Adipocyte (in vitro differentiated cells): ENCODE measurements around the gene PDCD1LG2.

Experiments used
- DNase-seq: peaks from one replicate; pipeline ENCODE4 v3.0.0-alpha.2; 2015; ENCODE audit warnings: low read depth
- H3K27me3 ChIP-seq: replicated peaks from 2 replicates; pipeline ENCODE4 v1.7.0; 2013; ENCODE audit warnings: mild to moderate bottlenecking, low read length, moderate library complexity; ENCODE audit not compliant: control insufficient read depth, insufficient read depth
- H3K36me3 ChIP-seq: 2 replicates; pipeline ENCODE4 v1.7.0; 2013; ENCODE audit warnings: low read length, mild to moderate bottlenecking, moderate library complexity; ENCODE audit not compliant: control insufficient read depth, insufficient read depth, severe bottlenecking
- H3K4me1 ChIP-seq: 2 replicates; pipeline ENCODE4 v1.7.0; 2013; ENCODE audit warnings: mild to moderate bottlenecking, low read length, moderate library complexity; ENCODE audit not compliant: control insufficient read depth, insufficient read depth
- H3K4me3 ChIP-seq: 2 replicates; pipeline ENCODE4 v1.7.0; 2013; ENCODE audit warnings: mild to moderate bottlenecking, low read length, moderate library complexity
- H3K9ac ChIP-seq: 2 replicates; pipeline ENCODE4 v1.7.0; 2013; ENCODE audit warnings: mild to moderate bottlenecking, low read length, moderate library complexity
- H3K9me3 ChIP-seq: 2 replicates; pipeline ENCODE4 v1.7.0; 2013; ENCODE audit warnings: mild to moderate bottlenecking, low read length, moderate library complexity; ENCODE audit not compliant: control insufficient read depth

The PDCD1LG2 gene

DNA sequence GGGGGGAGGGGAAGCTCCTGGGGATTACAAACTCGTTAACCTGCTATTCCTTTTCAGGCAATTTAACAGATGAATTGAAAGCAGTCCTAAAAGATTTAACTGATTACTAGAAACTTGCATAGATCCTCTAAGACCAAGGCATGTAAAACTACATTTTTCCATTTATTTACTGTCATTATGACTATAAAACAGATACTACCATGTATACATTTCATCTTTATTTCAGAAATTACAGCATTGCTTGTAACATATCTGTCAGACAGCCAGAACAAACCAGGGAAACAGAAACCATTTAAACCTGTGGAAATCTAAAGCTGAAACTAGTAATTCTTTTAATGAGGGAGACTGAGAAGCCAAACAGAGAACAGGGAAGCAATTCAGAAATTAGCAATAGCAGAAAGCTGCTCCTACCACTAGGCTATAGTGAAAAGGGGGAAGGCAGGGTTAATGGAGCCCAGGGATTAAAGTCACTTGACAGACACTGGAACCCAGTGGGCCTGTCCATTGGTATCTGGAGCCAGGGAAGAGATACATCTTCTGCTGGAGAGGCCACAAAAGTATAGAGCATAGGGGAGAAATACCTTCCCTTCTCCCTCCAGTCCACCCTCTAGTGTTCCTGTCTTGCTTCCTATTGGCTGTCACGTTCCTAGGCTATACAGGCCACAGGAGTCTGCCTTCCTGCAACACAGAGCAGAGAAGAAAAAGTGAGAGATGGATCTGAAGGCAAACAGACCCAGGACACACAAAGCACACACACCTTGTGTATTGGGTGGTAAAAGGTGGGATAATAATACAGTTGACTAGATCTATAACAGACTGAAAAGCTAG lies 33.8 kb downstream of the PDCD1LG2 start:
- no peak overlapping the region for H3K4me3 ChIP-seq
- DNase-seq = no peak
- H3K9me3 ChIP-seq = no peaks in the 10 kb centered on the region
- H3K36me3 ChIP-seq = no peaks in the 10 kb centered on the region
- no peaks in the 10 kb centered on the region for H3K27me3 ChIP-seq
- H3K4me1 ChIP-seq = no peaks in the 10 kb centered on the region
- H3K9ac ChIP-seq = no peak overlapping the region

DNA sequence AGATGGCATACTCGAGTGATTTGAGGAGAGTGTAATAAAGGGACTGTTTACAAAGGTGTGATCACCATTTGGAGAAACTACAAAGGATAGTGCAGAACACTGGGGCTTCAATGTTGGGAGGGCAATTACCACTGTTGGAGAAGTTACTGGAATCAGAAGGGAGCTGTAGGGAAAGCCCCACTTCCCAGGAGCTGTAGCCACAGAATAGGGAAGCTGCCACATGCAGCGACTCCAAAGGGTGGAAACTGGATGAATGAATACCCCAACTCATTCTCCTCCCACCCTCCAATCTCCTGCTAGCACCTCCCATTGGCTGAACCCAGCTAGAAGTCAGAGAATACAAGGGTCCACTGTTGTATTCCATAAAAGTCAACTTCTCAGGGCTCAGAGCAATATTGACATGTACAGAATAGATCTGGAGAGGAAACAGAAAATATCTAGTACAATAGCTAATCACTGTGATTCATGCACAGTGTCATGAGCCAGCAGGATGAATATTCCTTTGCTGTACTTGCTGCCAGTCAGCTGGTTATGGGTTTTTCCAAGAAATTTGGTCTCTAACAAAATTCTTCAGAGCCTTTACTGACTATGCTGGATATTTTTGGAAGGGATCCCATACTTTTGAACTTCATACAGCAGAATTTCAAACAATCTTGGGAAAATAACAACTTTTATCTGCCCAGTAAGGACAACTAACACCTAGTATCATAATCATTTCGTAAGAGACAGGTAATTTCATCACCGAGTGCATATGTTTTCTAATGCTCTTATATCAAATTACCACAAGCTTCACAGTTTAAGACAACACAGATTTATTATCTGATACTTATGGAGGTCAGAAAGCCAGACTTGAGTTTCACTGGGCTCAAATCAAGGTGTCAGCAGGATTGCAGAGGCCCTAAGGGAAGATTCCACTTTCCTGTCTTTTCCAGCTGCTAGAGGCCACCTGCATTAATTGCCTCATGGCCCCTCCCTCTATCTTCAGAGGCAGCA lies 39.6 kb downstream of the PDCD1LG2 start:
- Histone ChIP-seq H3K36me3 (no peaks in the 10 kb centered on the region), H3K4me3 (no peak overlapping the region), H3K9ac (no peak overlapping the region), H3K4me1 (peaks cover 19% of the 10 kb centered on the region), H3K27me3 (no peaks in the 10 kb centered on the region), H3K9me3 (no peaks in the 10 kb centered on the region)
- DNase-seq = peak; percentile 48

DNA sequence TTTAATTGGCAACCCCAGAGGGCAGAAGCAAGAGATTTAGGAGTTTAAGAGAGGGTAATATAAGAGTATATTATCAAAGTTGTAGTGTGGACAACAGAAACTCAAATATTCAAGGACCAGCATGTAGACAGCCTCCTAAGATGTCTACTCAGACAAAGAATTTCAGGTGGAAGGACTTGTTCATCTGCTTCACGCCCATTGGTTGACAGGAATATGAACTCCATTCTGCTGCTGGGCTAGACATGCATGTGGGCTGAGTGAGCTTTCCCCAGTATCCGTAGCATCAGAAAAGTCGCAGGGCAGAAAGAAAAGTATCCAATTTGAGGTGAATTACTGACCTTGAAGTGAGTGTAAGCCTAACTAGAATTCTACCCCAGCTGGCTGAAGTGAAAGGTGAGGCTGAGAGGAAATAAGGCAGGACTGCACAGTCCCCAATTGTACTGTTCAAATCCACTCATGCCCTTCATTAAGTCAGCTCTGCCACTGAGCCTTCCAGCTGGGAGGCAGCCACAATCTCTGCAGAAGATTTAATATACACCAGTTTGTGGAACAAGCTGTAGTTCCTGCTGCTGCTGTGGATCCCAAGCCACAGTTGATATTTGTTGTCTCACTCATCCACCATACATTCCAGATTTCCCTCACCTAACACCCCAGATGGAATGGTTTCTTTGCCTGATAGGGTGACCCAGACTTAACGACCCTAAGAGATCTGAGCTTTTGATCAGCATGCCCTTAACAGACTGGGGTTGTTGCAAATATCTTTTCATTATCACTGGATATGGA lies 41.2 kb downstream of the PDCD1LG2 start:
- peaks cover 19% of the 10 kb centered on the region for H3K4me1 ChIP-seq
- no peak for DNase-seq

DNA sequence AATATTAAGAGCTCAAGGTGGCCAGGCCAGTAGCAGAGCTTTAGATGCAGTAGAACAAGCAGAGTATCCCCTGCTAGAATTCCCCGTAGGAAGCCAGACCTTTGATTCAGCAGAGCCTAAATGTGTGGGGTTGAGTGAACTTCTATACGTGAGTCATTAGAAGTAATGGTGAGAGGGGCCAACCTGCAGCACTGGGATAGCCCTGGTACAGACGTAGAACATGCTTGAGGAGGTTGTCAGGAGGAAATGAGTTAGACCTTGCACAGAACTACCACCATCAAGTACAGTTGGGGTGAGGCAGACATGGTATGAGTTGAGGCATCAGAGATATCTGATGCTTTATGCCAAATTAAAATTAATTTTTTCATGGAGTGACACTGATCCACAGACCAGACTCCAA lies 42.0 kb downstream of the PDCD1LG2 start:
- Histone ChIP-seq H3K36me3 (no peaks in the 10 kb centered on the region), H3K9me3 (no peaks in the 10 kb centered on the region), H3K27me3 (no peaks in the 10 kb centered on the region), H3K9ac (no peak overlapping the region), H3K4me1 (peaks cover 26% of the 10 kb centered on the region), H3K4me3 (no peak overlapping the region)
- no peak for DNase-seq

More for the DNA sequence above, 41.2 kb downstream of the PDCD1LG2 start:
- no peaks in the 10 kb centered on the region for H3K36me3 ChIP-seq
- H3K9ac ChIP-seq = no peak overlapping the region
- H3K4me3 ChIP-seq = no peak overlapping the region
- no peaks in the 10 kb centered on the region for H3K9me3 ChIP-seq
- no peaks in the 10 kb centered on the region for H3K27me3 ChIP-seq

DNA sequence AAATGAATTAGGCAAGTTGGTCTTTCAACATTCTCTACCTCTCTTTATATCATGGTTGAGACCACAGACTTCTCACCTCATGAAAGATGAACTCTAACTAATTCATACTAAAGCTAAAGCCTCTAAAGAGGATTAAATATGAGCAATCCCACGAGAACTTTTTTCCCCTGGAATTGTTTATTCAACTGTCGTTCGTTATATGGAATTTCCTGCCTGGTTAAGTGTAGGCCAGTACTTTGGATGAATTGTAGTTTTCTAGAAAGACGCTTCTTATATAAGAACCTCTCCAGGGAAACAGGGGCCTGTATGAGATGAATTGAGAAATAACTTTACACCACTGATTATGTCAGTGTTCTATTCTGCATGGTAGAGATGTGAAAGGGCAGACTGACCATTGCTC lies 42.9 kb downstream of the PDCD1LG2 start:
- no peaks in the 10 kb centered on the region for H3K27me3 ChIP-seq
- H3K36me3 ChIP-seq = no peaks in the 10 kb centered on the region
- H3K9ac ChIP-seq = no peak overlapping the region
- H3K4me1 ChIP-seq = peaks cover 35% of the 10 kb centered on the region
- peak; percentile 68 for DNase-seq
- H3K4me3 ChIP-seq = no peak overlapping the region
- H3K9me3 ChIP-seq = no peaks in the 10 kb centered on the region

DNA sequence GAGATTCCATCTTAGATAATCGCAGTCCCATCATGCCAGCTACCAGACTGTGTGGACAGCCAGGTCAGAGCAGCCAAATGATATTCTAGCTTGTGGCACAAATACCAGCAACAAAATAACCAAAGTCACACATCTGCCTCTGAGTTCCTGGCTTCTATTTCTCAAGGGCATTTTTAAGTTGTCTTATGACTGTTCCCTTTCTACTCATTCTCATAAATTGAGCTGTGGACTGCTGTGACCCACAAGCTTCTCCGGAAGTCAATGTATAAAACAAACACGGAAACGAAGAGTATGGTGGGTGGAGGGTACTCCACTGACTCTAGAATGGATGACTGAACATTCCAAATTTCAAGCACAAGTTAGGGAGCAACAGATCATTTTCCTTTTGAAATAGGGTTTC lies 43.9 kb downstream of the PDCD1LG2 start:
- H3K9me3 ChIP-seq = no peaks in the 10 kb centered on the region

DNA sequence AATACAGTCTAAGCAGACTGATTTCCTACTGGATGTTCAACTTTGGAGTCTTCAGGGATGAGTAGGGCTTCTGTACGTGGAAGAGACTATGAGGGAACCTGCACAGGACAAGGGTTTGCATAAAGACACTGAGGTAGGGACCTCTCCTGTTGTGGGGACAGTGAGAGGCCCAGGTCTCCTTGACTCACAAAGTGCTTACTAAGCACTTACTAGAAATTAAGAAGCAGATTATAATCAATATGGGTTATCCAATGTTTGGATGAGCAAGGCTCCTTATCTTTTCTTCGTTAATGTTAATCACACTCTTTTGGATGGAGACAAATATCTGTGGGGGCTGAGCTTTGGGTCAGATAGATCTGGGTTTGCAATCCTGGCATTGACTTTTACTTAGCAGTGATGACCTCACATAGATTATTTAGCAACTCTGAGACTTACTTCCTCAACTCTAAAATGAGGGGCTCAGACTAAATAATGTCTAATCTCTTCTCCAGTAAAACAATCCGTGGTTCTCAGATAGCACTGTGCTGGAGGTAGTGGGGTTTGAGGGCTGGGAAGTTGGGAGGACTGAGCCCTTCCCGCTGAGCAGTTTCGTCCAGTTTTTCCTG lies 45.9 kb downstream of the PDCD1LG2 start:
- H3K4me3 ChIP-seq = no peak overlapping the region
- DNase-seq = no peak
- no peaks in the 10 kb centered on the region for H3K36me3 ChIP-seq
- H3K9me3 ChIP-seq = no peaks in the 10 kb centered on the region
- H3K4me1 ChIP-seq = peaks cover 27% of the 10 kb centered on the region
- H3K9ac ChIP-seq = no peak overlapping the region
- H3K27me3 ChIP-seq = no peaks in the 10 kb centered on the region

More for the DNA sequence above, 43.9 kb downstream of the PDCD1LG2 start:
- Histone ChIP-seq H3K27me3 (no peaks in the 10 kb centered on the region), H3K4me3 (no peak overlapping the region), H3K4me1 (peaks cover 38% of the 10 kb centered on the region), H3K9ac (no peak overlapping the region), H3K36me3 (no peaks in the 10 kb centered on the region)
- DNase-seq = no peak

DNA sequence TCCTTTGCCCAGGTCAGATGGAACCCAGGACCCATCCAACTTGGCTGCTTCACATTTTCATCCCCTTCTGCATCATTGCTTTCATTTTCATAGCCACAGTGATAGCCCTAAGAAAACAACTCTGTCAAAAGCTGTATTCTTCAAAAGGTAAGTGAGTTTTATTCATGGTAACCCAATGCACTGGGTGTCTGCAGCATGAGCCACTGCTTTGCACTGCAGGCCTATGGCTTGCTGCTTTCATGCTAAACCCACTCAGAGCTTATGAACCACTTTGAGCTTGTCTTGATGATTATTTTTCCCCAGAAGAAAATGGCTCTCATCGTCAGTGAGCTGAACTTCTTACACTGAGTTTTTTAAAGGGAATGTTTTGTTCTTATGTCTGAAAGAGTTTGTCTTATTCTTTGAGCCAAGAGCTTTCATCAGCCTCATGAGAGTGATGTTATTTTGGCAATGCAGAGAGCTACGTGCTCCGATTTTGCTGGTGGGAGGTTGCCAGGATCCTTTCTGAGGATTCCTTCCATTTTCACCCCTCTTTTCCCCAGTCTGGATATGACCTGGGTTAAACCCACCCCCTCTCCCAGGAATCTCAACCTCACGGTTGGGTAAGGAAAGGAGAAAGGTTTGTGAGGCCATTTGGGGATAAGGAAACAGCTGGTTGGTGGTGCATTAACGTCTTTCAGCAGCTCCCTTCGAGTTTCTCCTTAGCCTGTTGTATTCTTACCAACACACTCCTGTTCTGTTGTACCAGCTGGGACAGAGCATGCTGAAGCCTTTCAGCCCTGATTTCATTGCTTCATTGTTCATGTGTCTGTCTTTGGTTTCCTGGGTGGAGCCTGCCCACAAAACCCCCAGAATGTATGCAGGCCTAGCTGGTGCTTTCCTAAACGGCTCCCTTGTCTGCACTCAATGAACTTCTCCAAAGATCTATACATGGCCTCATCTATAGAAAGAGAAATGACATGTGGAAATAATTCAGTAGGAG lies 47.6 kb downstream of the PDCD1LG2 start:
- H3K27me3 ChIP-seq = no peaks in the 10 kb centered on the region
- no peaks in the 10 kb centered on the region for H3K9me3 ChIP-seq
- no peak for DNase-seq

DNA sequence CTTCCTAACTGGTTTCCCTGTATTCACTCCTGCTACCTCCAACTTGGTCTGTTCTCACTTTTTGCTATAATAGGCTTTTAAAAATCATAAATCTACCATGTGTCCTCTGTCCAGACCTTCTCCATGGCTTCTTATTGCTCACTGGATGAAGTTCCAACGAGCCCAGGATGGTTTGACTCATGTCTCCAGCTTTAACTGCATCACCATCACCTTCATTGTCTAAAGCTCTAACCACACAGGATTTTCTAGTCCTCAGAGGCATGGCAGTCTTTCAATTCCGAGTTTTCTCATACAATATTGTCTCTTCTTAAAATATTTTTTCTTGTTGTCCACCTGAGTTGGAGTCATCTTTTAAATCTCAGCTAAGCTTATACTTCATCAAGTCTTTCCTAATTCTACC lies 49.3 kb downstream of the PDCD1LG2 start:
- H3K9ac ChIP-seq = no peak overlapping the region
- peaks cover 22% of the 10 kb centered on the region for H3K4me1 ChIP-seq
- no peaks in the 10 kb centered on the region for H3K36me3 ChIP-seq
- H3K4me3 ChIP-seq = no peak overlapping the region
- H3K27me3 ChIP-seq = no peaks in the 10 kb centered on the region
- no peaks in the 10 kb centered on the region for H3K9me3 ChIP-seq
- no peak for DNase-seq

More for the DNA sequence above, 47.6 kb downstream of the PDCD1LG2 start:
- Histone ChIP-seq H3K4me1 (peaks cover 27% of the 10 kb centered on the region), H3K9ac (no peak overlapping the region), H3K36me3 (no peaks in the 10 kb centered on the region), H3K4me3 (peak overlapping the region; percentile 46)
